Stimulated activated CD8-positive, alpha-beta memory T cell treated with anti-CD3 and anti-CD28 coated beads, Interleukin-12 subunit alpha, Interleukin-12 subunit beta, amount 100 ng/mL, for 1 hour (primary cell): ENCODE data around the gene HDAC4.

Source experiments
- DNase-seq: peaks from one replicate; pipeline ENCODE4 v3.0.0-alpha.2; 2020; ENCODE audit warnings: low read depth

Gene HDAC4

DNA sequence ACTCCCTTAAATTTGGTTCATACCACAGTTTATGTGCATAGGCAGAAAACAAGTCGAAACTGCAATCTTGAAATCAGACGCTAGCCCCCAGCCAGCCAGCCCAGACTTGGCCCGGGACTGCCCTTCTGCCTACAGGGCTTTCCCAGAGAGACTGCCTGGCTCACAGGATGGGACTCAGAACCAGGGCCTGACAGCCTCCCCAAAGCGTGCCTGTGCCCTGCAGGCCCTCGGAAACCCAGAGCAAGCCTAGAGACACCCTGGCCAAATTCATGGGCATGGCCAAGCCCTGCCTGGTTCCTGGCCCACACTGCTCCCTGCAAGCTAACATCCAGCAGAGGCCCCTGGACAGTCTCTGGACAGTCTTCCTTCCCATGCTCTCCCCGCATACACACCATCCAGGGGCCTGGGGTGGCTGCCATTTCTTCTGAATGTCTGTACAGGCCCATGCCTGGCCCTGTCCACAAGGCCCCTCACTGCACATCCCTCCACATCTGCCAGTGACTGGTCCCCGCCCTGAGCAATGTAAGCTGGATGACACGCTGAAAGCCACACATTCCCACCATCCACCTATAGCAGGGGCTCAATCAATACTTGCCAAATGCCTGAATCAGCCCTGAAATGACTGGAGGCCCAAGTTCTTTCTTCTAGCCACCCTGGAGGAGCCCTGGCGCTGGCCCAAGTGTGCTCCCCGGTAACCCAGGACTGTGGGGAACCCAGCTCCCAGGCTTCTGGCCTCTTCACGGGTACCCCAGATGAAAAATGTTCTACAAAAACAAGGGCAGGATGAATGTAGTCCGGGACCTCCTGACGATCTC lies 73.1 kb downstream of the HDAC4 start:
- DNase-seq = no peak

DNA sequence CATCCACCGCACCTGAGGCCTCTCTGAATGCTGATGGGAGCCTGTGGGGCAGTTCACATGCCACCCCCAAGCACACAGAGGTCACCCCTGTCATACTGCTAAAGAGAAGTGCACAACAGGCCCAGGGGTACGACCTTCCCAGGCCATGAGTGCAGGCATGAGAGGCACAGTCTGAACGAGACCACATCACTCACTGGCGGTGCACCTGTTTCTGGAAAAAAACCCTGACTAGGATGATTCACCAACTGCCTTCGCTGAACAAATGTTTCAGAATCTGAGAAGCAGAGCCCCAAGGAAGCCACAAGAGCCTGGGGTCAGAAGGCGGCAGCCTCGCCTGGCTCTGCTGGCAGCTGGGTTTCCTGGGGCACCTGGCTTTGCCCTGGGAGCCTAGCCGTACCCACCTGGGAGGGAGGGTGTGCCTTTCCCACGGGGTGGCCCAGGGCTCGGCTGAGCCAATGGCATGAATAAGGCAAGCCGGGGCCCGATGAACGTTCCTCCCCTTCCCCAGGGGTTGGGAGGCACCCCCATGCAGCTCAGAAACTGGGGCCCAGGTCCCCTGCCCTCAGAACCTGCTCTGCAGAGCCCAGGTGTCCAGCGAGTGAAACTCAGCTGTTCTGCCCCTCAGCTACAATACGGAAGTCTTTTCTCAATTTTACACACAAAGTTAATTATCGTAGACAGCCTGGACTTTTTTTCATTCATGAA lies 73.8 kb downstream of the HDAC4 start:
- peak; percentile 47 for DNase-seq

DNA sequence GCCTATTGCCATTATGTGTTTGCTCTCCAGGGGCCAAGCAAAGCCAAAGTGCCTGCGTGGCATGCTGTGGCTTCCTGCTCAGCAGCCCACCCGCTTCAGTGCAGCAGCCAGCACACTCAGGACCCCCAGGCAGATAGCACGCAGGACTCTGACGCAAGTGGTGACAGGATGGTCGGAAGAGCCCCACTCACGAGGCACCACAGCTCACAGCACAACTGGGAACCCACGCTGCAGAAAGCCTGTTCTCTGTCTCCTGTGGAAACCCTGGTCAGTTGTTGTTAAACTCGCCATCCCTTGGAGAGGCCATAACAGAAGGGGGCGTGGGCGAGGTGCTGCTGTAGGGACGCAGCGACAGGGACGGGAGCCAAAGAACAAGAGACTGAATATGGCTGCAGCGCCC lies 76.4 kb downstream of the HDAC4 start:
- no peak for DNase-seq

DNA sequence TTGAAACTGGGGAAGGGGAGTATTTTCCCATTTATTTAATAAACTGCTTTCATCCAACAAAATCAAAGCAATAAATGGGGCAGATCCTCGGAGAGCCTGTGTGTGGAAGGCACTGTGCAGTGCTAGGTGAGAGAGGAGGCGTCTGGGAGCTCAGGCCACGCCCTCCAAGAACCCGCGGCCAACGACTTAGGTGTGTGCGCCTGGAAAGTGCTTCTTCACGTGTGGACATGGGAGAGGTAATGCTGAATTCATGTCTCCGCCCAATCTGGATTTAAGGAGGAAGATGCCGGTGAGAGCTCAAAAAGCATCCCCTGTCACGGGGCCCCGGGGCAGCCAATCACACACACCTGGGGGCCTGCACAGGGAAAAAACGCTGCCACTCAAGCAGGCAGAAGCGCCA lies 77.4 kb downstream of the HDAC4 start:
- DNase-seq = no peak

DNA sequence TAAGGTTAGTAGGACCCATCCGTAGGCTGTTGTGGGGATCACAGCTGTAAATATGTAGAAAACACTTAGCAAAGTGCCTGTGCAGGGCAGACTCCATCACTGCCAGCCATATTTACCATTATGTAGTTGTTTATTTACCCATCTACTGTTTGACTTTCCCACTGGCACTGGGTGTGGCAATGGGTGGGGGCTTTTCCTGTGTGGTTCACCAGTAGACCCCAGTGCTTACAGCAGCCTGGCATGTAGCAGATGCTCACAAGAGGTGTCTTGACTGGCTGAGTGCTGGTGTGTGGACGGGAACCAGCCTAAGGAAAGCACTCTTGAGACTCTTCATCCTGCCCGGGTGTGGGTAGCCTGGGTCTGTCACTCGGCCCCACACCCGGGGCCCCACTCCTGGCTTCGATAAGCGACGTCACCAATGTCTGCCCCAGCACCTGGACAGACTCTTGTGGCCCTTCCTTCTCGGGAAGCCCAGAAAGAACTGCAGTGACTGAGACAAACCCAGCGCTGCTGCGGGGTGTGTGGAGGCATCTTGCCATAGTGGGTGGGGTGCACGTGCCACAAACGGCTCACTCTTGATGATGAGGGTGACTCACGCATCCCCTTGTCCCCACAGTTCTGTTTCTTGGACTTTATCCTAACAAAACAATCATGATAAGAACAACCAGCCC lies 78.3 kb downstream of the HDAC4 start:
- DNase-seq = no peak

DNA sequence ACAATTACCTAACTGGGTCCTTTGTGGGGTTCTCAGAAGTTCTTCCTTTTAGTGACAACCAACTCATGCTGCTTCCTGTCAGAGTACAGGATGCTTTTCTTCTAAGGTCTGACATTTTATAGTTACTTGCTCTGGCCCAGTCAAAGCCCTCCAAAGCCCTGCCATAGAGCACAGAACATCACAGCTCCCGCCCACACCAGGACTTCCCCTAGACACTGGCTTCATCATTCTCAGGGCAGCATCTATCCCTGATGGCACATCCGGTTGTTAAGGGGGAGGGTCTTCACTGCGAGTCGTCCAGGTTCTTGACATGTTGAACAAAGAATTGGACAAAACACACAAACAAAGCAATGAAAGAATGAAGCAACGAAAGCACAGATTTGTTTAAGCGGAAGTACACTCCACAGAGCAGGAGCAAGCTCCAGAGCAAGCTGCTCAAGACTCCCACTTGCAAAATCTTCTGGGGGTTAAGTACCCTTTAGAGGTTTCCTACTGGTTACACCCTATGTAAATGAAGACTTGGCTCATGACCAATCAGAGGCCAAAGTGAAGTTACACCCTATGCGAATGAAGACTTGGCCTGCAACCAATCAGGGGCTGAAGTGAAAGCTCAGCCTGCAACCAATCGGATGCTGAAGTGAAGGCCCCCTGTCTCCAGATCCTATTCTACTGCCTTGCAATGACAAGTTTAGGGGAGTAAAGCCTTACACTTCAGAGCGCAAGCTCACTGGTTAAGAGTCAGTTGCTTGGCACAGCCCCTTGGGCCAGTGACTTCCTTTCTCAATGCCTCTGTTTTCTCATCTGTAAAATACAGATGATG lies 79.0 kb downstream of the HDAC4 start:
- no peak for DNase-seq

DNA sequence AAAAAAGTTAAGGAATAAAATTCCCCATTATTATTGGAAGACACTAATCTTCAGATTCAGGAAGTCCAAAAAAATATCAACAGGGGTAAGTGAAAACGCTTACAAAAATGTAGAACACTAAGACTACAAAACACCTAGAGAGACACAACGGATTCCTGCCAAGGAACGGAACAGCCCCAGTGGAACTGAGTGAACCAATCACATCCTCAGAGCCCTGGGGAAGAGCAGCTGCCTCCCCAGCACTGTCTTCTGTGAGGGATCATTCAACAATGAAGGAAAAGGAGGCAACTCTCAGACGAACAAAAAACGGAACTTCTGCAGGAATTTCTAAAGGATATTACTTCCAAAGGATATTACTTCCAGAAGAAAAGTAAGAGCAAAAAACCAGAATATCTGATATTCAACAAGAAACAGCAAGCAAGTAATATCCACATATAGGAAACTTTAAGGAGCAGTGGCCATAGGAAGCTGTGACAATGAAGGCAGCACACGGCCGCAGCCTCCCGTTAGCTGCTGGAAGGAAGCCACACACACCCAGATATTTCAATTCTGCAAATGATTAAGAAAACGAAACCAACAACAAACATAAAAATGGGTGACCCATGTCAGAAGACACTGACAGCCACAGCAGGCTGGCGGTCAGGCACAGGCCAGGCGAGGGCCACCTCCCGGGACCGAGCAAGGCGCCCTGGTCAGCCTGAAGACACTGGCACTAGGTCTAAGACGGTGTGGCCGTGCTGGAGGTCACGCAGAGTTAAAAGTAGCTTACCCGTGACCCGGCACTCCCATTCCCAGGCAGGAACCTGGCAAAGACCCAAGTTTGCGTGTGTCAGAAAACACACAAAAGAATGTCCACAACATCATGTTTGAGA lies 81.8 kb downstream of the HDAC4 start:
- DNase-seq = no peak

DNA sequence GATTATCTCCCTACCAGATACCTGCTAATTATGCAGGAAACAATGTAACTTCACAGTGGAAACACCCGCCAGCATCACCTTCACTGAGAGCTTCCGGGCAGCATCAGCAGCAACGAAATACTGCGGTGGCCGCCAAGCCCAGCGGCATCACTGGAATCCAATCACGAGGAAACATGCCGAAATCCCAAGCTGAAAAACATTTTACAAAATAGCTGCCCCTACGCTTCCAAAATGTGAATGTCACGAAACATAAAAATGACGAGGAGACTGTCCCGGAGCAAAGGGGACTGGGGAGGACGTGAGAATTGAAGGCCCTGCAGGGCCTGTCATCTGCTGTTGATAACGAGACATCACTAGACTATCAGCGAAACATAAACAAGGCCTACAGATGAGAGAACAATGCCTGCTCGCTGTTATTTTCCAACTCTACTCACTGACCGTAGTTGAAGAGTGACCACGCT lies 82.6 kb downstream of the HDAC4 start:
- DNase-seq = no peak

DNA sequence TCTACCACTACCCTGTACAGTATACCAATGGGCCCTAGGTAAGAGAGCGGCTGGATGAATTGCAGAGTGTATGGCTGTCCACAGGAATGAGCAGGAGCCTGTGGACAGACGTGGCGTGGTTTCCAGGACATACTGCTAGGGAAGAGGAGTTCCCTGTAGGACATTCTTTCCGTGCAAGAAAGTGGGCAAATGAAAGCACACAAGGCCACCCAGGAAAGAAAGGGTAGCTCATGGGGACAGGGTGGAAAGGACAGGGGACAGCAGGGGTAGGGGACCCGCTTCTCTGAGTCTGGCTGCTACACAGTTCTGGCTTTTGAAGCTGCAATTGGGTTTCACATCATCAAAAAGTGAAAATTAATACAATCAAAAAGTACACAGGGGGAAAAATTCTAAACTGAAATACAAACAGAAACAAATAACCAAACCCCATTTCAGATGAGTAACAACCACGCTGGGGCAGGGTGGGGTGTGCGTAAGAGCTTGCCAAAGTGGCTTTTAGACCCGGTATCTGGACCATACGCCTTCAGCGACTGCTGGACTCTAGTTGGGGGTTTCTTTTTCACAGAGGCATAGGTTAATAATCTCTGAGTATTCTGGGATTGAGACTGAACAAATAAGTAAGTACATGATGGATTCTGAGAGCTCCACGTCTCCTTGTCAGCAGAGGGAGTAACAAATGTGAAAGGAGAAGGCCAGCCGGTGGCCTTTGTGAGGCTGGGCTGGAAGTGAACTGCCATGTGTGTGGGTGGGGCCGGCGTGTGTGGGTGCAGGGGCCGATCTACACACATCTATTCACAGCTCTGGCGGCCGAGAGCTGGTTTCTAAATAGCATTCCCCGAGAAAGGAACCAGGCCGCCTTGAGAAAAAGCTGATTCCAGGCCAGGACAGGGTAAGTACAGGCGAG lies 84.0 kb downstream of the HDAC4 start:
- DNase-seq = no peak

DNA sequence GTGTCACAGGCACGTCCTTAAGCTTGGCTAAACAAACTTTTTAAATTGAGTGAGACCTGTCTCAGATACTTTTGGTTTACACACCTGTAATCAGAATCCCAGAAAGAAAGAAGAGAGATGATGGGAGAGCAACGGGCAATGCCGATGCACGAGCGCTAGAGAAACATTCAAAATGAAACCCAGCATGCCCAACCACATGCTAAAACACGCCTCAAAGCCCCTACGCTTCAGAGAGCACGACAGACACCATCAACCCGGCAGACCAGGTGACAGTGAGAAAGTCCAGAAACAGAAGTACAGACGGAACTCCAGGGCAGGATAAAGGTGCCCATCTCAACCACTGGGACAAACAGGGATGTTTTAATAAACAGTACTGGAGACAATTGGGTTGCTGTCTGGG lies 85.5 kb downstream of the HDAC4 start:
- DNase-seq = no peak

DNA sequence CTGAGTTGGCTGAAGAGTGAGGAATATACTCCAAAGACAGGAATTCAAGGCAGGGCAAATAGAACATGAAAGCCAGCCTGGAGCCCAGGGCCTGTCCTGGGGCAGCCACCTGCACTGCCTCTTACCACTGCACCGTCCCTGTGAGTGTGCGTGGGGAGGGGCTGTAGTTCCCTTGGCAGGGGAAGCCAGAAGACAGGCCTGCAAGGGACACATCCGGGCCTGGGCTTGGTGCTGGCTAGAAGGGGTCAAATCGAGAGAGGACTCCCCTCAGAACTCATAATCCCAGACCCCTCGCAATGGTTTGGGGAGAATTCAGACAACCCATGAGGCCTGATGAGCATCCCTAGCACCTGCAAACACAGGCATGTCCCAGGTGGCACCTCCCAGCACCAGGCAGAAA lies 87.0 kb downstream of the HDAC4 start:
- DNase-seq = no peak

DNA sequence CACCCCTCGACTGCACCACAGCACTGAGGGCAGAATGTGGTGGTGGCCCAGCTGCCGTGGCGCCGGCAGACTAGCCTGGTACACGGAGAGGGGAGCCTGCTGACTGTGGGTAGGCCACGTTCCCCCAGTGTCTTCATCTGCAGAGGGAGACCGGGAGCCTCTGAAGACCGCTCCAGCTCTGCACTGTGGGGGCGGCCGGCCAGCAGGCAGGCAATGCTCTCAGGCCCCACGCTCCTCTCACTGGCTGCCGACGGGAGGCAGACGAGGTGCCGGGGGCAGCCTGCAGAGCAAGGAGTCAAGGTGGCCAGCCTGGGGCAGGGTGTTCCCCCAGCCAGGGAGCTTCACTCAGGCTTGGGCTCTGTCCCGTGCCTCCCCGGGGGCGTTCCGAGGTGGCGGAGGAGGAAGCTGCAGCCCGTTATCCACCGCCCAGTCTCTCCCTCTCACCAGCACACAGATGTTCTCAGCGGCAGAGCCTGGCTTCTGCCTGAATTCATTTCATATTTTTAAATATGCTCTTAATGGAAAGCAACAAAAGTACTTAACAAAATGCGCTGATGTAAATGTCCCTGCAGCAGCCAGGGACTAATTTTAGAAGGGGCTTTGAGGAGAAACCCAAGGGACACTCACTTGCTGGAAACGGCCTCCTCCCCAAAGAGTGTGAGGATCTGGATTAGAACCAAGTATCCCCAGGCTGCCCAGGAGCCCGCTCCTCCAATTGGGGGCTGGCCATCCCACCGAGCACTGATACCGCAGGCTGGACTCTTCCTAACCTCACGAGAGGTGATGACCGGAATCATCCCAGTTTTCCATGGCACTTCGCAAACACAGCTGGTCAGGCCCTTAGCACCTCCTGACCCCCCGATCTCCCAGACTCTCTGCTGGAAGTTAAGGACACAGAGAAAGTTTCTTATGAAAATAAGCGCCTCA lies 87.8 kb downstream of the HDAC4 start:
- DNase-seq = no peak

DNA sequence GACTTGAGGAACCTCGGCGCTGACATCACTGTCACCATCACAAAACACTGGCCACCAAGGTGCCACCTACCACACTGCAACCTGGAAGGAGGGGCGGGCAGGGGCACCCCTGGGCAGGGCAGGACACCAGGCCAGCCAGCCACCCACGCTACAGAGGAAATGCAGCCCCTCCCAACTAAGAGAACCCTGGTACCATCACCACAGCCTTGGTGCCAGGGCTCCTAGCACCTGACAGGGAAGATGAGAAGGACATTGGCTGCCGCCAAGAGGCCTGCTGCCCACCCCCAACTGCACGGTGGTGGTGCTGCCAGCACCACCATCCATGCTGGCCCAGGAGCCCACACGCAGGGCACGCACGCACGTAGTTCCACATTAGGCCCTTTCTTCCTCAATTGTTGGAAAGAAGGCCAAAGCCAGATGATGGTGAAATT lies 88.7 kb downstream of the HDAC4 start:
- DNase-seq = no peak

DNA sequence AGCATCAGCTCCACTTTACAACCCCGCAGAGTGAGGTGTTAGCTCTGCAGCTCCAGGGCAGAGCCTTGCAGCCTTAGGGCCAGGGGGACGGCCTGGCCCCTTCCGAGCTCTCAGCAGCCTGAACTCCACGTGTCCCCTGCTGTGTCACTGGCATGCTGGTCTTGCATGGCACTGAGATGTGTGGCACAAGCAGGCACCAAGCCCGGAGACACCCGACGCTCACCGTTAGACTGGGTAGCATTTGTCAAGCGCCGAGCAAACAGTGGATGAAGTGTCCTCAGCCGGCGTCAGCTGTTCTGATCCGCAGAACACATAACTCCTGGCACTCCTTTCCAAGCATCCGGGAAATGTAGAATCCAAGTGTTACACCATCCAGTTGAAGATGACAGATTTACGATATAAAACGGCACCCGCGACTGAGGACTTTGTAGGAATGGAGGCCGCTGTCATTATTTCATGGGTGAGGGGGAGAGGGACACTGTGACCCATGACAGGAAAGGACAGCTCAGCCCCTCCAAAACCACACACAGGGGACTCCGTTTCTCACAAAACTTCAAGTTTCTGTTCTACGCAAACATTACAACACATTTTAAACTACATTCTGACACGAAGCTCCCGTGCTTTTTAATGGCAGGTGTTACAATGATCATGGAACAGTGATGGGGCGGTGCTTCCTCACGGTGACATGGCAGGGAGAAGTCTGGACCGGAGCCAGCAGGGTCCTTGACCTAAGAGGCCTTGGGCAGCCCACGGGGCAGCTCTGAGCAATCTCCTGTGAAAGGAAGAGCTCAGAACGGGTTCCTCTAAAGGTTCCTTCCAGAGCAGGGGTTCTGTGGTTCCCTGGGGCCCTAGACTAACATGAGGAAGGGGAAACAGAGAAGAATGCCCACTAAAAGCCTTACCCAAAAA lies 89.4 kb downstream of the HDAC4 start:
- no peak for DNase-seq

DNA sequence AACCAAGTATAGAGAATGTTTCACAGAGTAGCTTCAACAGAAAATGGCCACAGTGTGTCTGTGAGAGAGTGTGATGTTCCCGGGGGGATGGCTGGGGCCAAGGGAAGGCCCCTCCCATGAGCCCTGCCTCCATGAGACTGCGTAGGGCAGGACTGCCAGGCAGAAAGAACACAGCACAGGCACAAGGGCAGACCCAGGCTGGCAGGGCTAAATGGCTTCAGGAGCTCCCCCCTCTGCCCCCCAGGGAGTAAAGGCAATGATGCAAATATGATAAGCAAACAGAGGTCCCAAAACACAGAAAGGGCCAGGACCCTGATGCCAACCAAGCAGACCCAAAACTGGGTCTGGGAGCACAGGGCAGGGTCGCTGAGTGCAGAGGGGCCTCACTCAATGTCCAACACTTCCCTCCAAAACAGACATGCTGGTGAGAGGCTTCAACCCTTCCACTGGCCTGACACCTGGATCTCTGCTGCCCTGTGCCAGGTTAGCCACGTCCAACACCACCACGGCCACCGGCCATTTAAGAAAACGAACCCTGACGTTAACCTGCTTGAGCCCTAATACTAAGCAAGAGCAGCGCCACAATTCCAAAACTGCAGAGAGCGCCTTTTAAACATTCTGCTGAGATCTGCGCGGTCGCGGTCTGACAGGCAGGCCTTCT lies 90.3 kb downstream of the HDAC4 start:
- DNase-seq = no peak

DNA sequence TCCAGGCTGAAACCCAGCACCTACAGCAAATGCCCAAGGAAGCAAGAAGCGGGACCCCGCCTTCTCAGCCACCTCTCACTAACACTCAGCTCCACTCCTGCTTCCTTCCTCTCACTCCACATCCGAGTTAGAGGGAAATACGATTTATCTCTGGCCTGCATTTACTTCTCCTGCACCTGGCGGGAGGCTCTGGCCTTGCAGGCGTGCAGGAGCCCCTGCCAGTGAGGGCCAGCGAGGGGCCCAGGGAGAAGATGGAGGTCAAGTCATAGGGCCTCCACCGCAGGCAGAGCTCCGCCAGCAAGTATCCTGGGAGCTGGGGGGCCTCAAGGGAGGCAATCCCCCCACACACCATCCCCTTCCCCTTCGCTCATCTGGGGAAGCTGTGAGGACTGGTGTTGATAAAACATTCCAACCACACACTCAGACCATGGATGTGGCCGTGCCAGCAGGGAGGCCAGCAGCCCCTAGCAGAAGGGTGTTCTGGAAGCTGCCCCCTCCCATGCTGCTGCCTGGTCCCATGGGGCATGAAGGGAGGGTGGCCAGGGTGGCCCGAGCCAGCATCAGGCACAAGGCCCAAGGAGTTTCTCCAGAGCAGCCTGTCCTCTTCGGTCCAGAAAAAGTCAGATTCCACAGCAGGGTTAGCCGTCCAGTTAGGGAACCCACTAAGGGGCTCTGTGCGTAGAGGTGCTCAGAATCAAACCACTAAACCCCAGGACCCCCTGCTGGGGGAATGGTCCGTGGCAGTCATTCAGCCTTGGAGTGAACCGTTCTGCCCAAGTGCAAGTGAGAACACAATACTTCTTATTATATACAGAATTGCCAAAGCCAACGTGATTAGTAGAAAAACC lies 91.2 kb downstream of the HDAC4 start:
- no peak for DNase-seq
